Keratinocyte (primary cell): ENCODE measurements around the gene TNNC1. TPM values are rescaled to one million over a fixed set of nuclear protein-coding genes. Genes with fewer than 3 reads are reported as not detected.

Experiments
- DNase-seq: peaks from one replicate; pipeline ENCODE4 v3.0.0-alpha.2; 2011; ENCODE audit warnings: low read depth, missing footprints, low spot score
- FAIRE-seq: peaks from 2 replicates; lab custom pipeline; 2011; peaks lifted over from hg19 to GRCh38; lab: Jason Lieb, UNC
- H2AFZ ChIP-seq: 2 replicates; pipeline ENCODE4 v1.6.0; 2012; ENCODE audit warnings: low read length, control low read depth, inconsistent platforms; ENCODE audit not compliant: control insufficient read depth
- H3K27ac ChIP-seq: 2 replicates; pipeline ENCODE4 v1.5.1; 2011; ENCODE audit warnings: low read length; ENCODE audit not compliant: control insufficient read depth, insufficient read depth
- H3K27me3 ChIP-seq: 3 replicates; pipeline ENCODE4 v1.6.0; 2011; ENCODE audit warnings: low read length; ENCODE audit not compliant: control insufficient read depth, insufficient read depth; ENCODE audit errors: extremely low read depth
- H3K36me3 ChIP-seq, 2 experiments: 2 replicates in 1 of 2; 3 replicates in 1 of 2; pipeline ENCODE4 v1.5.1; 2011; ENCODE audit warnings: low read length in 2 of 2, mild to moderate bottlenecking in 1 of 2; ENCODE audit not compliant: control insufficient read depth in 2 of 2, insufficient read depth in 2 of 2; ENCODE audit errors: extremely low read depth in 1 of 2
- H3K4me1 ChIP-seq: 3 replicates; pipeline ENCODE4 v1.5.1; 2011; ENCODE audit warnings: low read length; ENCODE audit not compliant: control insufficient read depth, insufficient read depth; ENCODE audit errors: extremely low read depth
- H3K4me2 ChIP-seq: 3 replicates; pipeline ENCODE4 v1.6.0; 2011; ENCODE audit warnings: low read depth, low read length; ENCODE audit not compliant: control insufficient read depth, insufficient read depth; ENCODE audit errors: extremely low read depth
- H3K4me3 ChIP-seq, 3 experiments: fragments of 200-600 bp in 1 of 3; sonication (generic) in 1 of 3; 2 replicates in 2 of 3; 3 replicates in 1 of 3; pipeline ENCODE4 v1.5.1; 2011 to 2016; ENCODE audit warnings: low read length in 3 of 3, mild to moderate bottlenecking in 3 of 3, control low read depth in 2 of 3, inconsistent platforms in 1 of 3, low read depth in 1 of 3, mixed read lengths in 1 of 3, mixed run types in 1 of 3, moderate library complexity in 1 of 3; ENCODE audit not compliant: control insufficient read depth in 2 of 3, insufficient read depth in 2 of 3; ENCODE audit errors: extremely low read depth in 1 of 3
- H3K79me2 ChIP-seq: 2 replicates; pipeline ENCODE4 v1.6.0; 2012; ENCODE audit warnings: low read length; ENCODE audit not compliant: control insufficient read depth, insufficient read depth
- H3K9ac ChIP-seq: 3 replicates; pipeline ENCODE4 v1.6.0; 2011; ENCODE audit warnings: low read length; ENCODE audit not compliant: control insufficient read depth, insufficient read depth; ENCODE audit errors: extremely low read depth
- H3K9me1 ChIP-seq: 3 replicates; pipeline ENCODE4 v1.6.0; 2011; ENCODE audit warnings: low read length; ENCODE audit not compliant: control insufficient read depth, insufficient read depth; ENCODE audit errors: extremely low read depth
- H3K9me3 ChIP-seq: 2 replicates; pipeline ENCODE4 v1.5.1; 2012; ENCODE audit warnings: low read depth, low read length; ENCODE audit not compliant: control insufficient read depth
- H4K20me1 ChIP-seq: 3 replicates; pipeline ENCODE4 v1.6.0; 2011; ENCODE audit warnings: low read length; ENCODE audit not compliant: control insufficient read depth, insufficient read depth; ENCODE audit errors: extremely low read depth
- EZH2 ChIP-seq: IDR thresholded peaks from one replicate; pipeline ENCODE4 v1.6.1; 2012; ENCODE audit warnings: inconsistent platforms, mild to moderate bottlenecking, low read length, moderate library complexity
- dilution Hi-C: fragments of 300-500 bp; cut with MboI; formaldehyde crosslinking; loops from one replicate; pipeline ENCODE4 v1.7.0; 2020; ENCODE audit warnings: low sequenced_read_pairs; ENCODE audit not compliant: extremely low pct_ligation_motif_present
- polyA plus RNA-seq, 5 experiments: library from polyadenylated mRNA; depleted of rRNA in 3 of 5; stranded (reverse) in 3 of 5; stranded (forward) in 1 of 5; unstranded in 1 of 5; fragments of >200 nt; gene quantifications; 1 replicate in 1 of 5; 2 replicates in 3 of 5; 3 replicates in 1 of 5; pipeline versions ENCODE4 v1.2.1 to v1.2.3, GENCODE V29; 2011 to 2012; ENCODE audit warnings: missing spikeins in 2 of 5, low read depth in 1 of 5, low replicate concordance in 1 of 5
- TF ChIP-seq, protein P1 (sequence below), 3 experiments: IDR thresholded peaks in 1 of 3; conservative IDR thresholded peaks in 1 of 3; optimal IDR thresholded peaks in 1 of 3; 2 replicates in 2 of 3; 3 replicates in 1 of 3; pipeline versions ENCODE3 to v1.5.1; 2011; ENCODE audit warnings: low read length in 3 of 3, mild to moderate bottlenecking in 3 of 3, moderate library complexity in 2 of 3, control low read depth in 1 of 3, inconsistent platforms in 1 of 3; ENCODE audit not compliant: insufficient read depth in 2 of 3; ENCODE audit errors: extremely low read depth in 1 of 3

Gene TNNC1
- polyA plus RNA-seq, 1 donor (not counting 4 experiments of a cell fraction or from before 2014, with no cell fraction given): 0.33 TPM

DNA sequence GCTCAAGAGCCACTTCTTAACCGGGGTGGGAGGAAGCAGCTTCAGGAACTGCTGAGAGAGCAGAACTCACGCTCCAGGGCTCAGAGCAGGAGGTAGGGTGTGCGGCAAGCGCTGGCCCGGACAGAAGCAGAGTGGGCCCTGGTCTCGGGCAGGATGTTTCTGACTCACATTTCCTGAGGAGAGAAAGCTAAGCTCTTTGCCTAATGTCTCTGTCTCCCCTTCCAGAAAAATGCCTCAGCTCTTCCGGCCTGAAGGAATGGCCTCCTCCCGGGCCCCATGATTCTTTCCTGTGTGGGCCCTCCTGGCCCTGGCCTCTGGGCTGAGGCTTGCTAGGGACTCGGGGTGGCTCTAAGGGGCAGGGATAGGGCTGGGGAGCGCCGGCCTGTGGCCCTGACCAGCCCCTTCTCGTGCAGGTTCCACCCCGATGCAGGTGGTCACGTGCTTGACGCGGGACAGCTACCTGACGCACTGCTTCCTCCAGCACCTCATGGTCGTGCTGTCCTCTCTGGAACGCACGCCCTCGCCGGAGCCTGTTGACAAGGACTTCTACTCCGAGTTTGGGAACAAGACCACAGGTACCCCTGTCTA lies 37.2 kb upstream of the TNNC1 start:
- Histone ChIP-seq H3K9me1 (no peaks in the 10 kb centered on the region), H4K20me1 (peaks cover 3% of the 10 kb centered on the region), H3K9me3 (no peaks in the 10 kb centered on the region), H3K36me3 (peaks cover 28 to 51% of the 10 kb centered on the region in 2 experiments), H3K4me2 (no peak overlapping the region), H3K9ac (no peak overlapping the region), H3K4me1 (no peaks in the 10 kb centered on the region), H3K4me3 (no peak overlapping the region), H2AFZ (no peak overlapping the region), H3K27ac (no peak overlapping the region), H3K79me2 (peaks cover 3% of the 10 kb centered on the region), H3K27me3 (no peaks in the 10 kb centered on the region)
- DNase-seq (no peak), FAIRE-seq (no peak)
- TF ChIP-seq, protein P1, sequence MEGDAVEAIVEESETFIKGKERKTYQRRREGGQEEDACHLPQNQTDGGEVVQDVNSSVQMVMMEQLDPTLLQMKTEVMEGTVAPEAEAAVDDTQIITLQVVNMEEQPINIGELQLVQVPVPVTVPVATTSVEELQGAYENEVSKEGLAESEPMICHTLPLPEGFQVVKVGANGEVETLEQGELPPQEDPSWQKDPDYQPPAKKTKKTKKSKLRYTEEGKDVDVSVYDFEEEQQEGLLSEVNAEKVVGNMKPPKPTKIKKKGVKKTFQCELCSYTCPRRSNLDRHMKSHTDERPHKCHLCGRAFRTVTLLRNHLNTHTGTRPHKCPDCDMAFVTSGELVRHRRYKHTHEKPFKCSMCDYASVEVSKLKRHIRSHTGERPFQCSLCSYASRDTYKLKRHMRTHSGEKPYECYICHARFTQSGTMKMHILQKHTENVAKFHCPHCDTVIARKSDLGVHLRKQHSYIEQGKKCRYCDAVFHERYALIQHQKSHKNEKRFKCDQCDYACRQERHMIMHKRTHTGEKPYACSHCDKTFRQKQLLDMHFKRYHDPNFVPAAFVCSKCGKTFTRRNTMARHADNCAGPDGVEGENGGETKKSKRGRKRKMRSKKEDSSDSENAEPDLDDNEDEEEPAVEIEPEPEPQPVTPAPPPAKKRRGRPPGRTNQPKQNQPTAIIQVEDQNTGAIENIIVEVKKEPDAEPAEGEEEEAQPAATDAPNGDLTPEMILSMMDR (optimal IDR thresholded peaks at IDR 0.05 in 1 of 3, IDR thresholded peaks at IDR 0.05 in 1 of 3, conservative IDR thresholded peaks at IDR 0.05 in 1 of 3; ENCODE audit: extremely low read depth in 1 of 3, insufficient read depth in 2 of 3, low read length in 3 of 3): no peak
- no peak for TF ChIP-seq EZH2
- dilution Hi-C loops: no loop called here

DNA sequence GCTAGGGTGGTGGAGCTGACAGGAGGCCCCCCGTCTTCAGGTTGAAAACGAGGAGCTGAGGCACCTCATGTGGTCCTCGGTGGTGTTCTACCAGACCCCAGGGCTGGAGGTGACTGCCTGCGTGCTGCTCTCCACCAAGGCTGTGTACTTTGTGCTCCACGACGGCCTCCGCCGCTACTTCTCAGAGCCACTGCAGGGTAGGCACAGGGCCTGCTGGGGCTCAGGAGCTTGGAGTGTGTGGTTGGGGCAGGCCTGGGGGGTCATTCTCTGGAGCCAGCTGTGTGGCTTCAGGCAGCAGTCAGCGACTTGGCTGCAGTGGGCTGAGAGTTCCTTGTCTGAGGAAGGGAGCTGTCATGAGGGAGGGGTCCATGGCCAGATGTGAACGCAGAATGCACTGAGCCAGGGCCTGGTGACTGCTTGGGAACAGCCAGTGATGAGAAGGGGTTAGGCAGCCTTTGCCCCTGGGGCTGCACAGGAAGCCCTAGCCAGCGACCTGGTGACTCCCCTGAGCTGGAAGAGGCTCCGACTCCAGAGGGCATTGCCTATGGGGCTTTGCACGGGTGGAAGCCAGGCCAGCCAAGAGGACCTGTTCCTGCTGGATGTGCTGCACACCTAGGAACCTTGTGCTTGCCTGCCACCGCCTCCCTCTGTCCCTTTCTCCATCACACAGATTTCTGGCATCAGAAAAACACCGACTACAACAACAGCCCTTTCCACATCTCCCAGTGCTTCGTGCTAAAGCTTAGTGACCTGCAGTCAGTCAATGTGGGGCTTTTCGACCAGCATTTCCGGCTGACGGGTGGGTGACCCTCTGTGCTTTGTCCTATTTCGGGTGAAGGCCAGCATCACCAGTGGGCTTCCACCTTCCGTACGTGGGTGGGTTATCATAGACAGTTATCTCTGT lies 36.4 kb upstream of the TNNC1 start:
- dilution Hi-C loops: no loop called here
- no peaks in the 10 kb centered on the region for H3K4me1 ChIP-seq
- TF ChIP-seq EZH2: no peak
- TF ChIP-seq, protein P1 (optimal IDR thresholded peaks at IDR 0.05 in 1 of 3, IDR thresholded peaks at IDR 0.05 in 1 of 3, conservative IDR thresholded peaks at IDR 0.05 in 1 of 3; ENCODE audit: extremely low read depth in 1 of 3, insufficient read depth in 2 of 3, low read length in 3 of 3): no peak
- no peak for DNase-seq
- no peak for FAIRE-seq
- peaks cover 3% of the 10 kb centered on the region for H3K79me2 ChIP-seq
- no peak overlapping the region for H3K9ac ChIP-seq
- H3K36me3 ChIP-seq: peaks cover 28 to 54% of the 10 kb centered on the region in 2 experiments
- H3K9me1 ChIP-seq: no peaks in the 10 kb centered on the region
- no peak overlapping the region for H3K27ac ChIP-seq
- no peaks in the 10 kb centered on the region for H3K9me3 ChIP-seq
- peaks cover 3% of the 10 kb centered on the region for H4K20me1 ChIP-seq
- no peak overlapping the region for H3K4me2 ChIP-seq
- H3K27me3 ChIP-seq: no peaks in the 10 kb centered on the region
- H2AFZ ChIP-seq: no peak overlapping the region
- H3K4me3 ChIP-seq: no peak overlapping the region
